ENCODE results near the gene ECI1. TPM values are rescaled to one million over a fixed set of nuclear protein-coding genes. Genes with fewer than 3 reads are reported as not detected.

ECI1 gene
- total RNA-seq, 4 donors from 2014 or later: 104 to 208 (median 169) TPM

- peak; percentile 100 for DNase-seq
- Histone ChIP-seq H3K27me3 (no peaks in the 10 kb centered on the region), H3K27ac (peak within 1 kb of the TSS; percentile 62 to 86 (median 71)), H3K9me3 (no peaks in the 10 kb centered on the region), H3K4me1 (peaks cover 10 to 24% of the 10 kb centered on the region in 2 donors), H3K4me3 (replicated peaks in 1 of 3) (peak within 1 kb of the TSS; percentile 38 to 94 (median 72)), H3K36me3 (peaks cover 2 to 5% of the 10 kb centered on the region in 2 donors)
- 0% methylated on average over 47 of the region's 82 CpGs; no CpG with 5 or more reads in 1 of the 2 donors for WGBS, 2 donors
- intact Hi-C loops (cut with DNase I): no loop called here
- TF ChIP-seq POLR2A (IDR thresholded peaks at IDR 0.05): peak; percentile 31 to 92
- TF ChIP-seq CTCF (IDR thresholded peaks at IDR 0.05): no peak
Observed at GRCh38 chr16:2223221-2223941, 28.0 kb downstream of the ECI1 start, which contains the start of gene E4F1. TSS of gene E4F1 (plus strand) at chr16:2223591. CDS start at chr16:2223614, 23 bp downstream.

GRCh38 chr16:2216330-2216729, 35.1 kb downstream of the ECI1 start:
- intact Hi-C loops (cut with DNase I): no loop called here
- H3K36me3 ChIP-seq: no peaks in the 10 kb centered on the region
- H3K27me3 ChIP-seq: no peaks in the 10 kb centered on the region
- no peaks in the 10 kb centered on the region for H3K9me3 ChIP-seq
- no peak for DNase-seq
- no peak overlapping the region for H3K27ac ChIP-seq
- H3K4me3 ChIP-seq (replicated peaks in 1 of 3): no peak overlapping the region
- peaks cover 21 to 37% of the 10 kb centered on the region in 2 donors for H3K4me1 ChIP-seq
- WGBS, 2 donors: 96 to 97% methylated on average over 4 of the region's 4 CpGs
- no peak for TF ChIP-seq POLR2A (IDR thresholded peaks at IDR 0.05)
- TF ChIP-seq CTCF (IDR thresholded peaks at IDR 0.05): no peak

- Histone ChIP-seq H3K27ac (peak within 1 kb of the TSS; percentile 80 to 94 (median 89)), H3K4me3 (replicated peaks in 1 of 3) (peak within 1 kb of the TSS; percentile 52 to 81 (median 77)), H3K27me3 (no peaks in the 10 kb centered on the region), H3K4me1 (peaks cover 21 to 31% of the 10 kb centered on the region in 2 donors), H3K36me3 (no peaks in the 10 kb centered on the region), H3K9me3 (no peaks in the 10 kb centered on the region)
- intact Hi-C loops (cut with DNase I): no loop called here
- no peak for DNase-seq
- WGBS, 2 donors: 0% methylated on average over 4 of the region's 48 CpGs; no CpG with 5 or more reads in 1 of the 2 donors
- no peak for TF ChIP-seq POLR2A (IDR thresholded peaks at IDR 0.05)
- TF ChIP-seq CTCF (IDR thresholded peaks at IDR 0.05): no peak
Observed at GRCh38 chr16:2214719-2214968, 36.7 kb downstream of the ECI1 start, which contains the start of gene PGP. TSS of gene PGP (minus strand) at chr16:2214840. CDS start at chr16:2214777, 63 bp downstream.

GRCh38 chr16:2213817-2214718, 37.3 kb downstream of the ECI1 start:
- H3K27ac ChIP-seq: peak overlapping the region; percentile 13 to 68 (median 14)
- TF ChIP-seq POLR2A (IDR thresholded peaks at IDR 0.05) (peak in 1 of 2 donors; percentile 44), CTCF (IDR thresholded peaks at IDR 0.05) (no peak)
- intact Hi-C loops (cut with DNase I): no loop called here
- peaks cover 21 to 31% of the 10 kb centered on the region in 2 donors for H3K4me1 ChIP-seq
- DNase-seq: no peak
- no peaks in the 10 kb centered on the region for H3K27me3 ChIP-seq
- H3K36me3 ChIP-seq: peaks cover 2 to 5% of the 10 kb centered on the region in 2 donors
- 2 to 4% methylated on average over 19 to 30 of the region's 98 CpGs for WGBS, 2 donors
- no peaks in the 10 kb centered on the region for H3K9me3 ChIP-seq
- peak overlapping the region; percentile 39 to 81 (median 77) for H3K4me3 ChIP-seq (replicated peaks in 1 of 3)
